GM12874 (cell line): Measurements from ENCODE around the gene SAMD5.

ENCODE experiments used
- CTCF ChIP-seq: IDR thresholded peaks from 2 replicates; pipeline ENCODE4 v1.5.1; 2011; ENCODE audit warnings: low read depth, mild to moderate bottlenecking, control low read depth, low read length, moderate library complexity; ENCODE audit not compliant: insufficient read depth

SAMD5 gene

GRCh38 chr6:147508042-147508865 lies at the start of gene SAMD5:
TSS of gene SAMD5 (plus strand) at chr6:147508690. CDS start at chr6:147508929, 239 bp downstream.
- TF ChIP-seq CTCF: no peak

- TF ChIP-seq CTCF: no peak
These were observed 48.7 kb upstream of the SAMD5 start for GRCh38 chr6:147459780-147460179.

GRCh38 chr6:147463651-147464050 lies 44.8 kb upstream of the SAMD5 start:
- TF ChIP-seq CTCF: no peak

GRCh38 chr6:147467428-147467827 lies 41.1 kb upstream of the SAMD5 start:
- TF ChIP-seq CTCF: no peak

GRCh38 chr6:147467886-147468285 lies 40.6 kb upstream of the SAMD5 start:
- no peak for TF ChIP-seq CTCF

GRCh38 chr6:147468634-147469033 lies 39.9 kb upstream of the SAMD5 start:
- TF ChIP-seq CTCF: no peak

- no peak for TF ChIP-seq CTCF
These were observed 28.6 kb upstream of the SAMD5 start for GRCh38 chr6:147479857-147480256.
